Measurements from ENCODE around the gene CRIM1.

CRIM1 gene

DNA sequence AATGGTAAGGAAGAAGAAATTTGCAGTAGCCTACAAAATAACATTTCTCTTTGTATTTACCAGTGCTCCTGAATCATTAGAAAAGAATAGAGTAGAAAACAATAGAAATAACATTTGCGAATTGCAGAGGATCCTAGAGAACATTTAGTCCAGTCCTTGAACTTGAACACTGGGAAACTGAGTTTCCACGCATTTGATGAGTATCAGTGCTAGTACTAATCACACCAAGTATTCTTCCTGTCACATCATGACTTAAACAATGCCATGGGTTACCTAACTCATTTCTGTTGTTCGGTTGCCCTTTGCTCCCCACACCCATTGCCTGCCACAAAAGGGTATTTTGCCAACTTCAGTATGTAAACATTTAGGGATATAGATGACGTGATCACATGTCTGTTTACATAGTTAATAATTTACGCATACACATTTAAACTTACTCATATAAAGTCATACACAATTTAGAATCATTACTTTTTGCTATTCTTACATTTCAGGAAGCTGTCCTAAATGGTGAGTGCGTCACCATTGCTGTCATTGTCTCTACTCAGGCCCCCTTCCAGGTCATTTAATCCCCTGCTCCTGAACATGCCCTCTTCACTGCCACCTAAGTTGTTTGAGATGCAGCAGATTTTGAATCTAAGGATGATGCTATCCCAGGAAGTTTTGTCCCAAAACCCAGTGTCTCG, 42.3 kb downstream of the CRIM1 start:
- no peak for DNase-seq

DNA sequence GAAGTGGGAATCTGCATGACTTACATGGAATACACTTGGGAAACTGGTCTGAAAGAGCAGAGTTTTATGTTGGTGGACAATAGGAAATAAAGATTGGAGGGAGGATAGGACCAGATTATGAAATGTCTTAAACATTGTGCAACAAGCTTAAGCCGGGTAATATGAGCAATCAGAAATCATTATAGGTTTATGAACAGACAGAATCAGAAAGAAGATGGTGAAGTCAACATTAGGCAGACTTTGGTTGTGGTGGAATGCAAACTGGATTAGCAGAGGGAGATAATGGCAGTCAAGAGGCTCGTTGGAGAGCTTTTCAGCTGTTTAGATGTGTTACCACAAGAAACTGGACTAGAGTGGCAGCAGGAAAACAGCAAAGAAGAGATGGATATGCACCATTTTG, 43.5 kb downstream of the CRIM1 start:
- no peak for DNase-seq

DNA sequence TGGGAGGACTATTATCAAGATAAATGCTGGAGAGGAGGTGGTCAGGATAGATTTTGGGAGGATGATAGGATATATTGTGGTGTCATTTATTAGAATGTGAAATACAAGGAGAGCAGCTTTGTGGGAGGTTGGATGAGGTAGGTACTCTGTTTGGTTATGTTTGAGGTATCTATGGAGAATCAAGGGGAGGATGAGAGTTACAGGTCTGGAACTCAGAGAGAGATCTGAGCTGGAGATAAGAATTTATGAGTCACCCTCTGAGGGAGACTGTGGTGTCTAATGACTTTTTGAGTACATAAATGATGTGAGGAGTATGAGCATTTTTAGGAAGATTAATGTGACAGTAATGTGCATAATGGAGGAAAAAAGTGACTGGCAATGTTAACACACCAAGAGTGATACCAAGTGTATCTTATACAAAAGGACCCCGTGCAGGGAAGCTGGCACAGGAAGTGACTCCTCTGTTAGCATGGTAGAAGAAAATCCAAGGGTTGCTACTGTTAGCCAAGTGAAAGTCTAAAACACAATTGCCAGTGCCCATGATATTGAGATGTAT, 48.2 kb downstream of the CRIM1 start:
- DNase-seq: no peak

DNA sequence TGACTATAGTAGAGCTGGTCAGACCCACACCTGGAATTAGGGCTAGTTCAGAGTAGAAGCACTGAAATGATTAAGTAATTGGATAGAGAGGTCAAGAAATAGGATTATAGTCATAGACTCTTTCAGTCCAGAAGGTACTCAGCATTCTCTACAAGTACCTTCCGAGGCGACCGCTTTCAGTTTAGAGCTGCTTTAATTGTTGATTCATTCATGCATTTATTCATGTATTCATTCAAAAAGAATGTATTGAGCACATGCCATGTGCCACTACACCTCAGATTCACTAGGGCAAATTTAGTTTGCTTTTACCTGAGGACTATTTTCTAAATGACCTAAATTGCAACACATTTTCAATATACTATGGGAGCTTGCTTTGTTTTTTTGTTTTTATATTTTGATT, 48.7 kb downstream of the CRIM1 start:
- DNase-seq: no peak

DNA sequence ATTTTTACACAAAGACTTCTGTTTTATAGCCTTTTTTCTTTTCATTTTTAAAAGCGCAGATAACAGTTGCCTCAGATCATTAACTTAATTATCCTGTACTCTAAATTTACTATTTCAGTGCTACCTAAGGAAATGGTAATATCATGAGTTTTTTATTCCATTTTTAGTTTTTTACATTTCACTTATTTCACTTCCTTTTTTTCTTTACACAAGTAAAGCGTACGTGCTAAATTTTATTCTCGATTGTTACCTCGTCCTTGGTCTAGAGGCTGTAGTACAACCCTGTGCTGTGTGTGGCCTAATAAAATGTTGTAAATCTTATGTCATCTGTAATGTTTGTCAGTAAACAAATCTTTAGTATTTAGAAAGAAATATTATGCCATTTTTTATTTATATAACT, 49.2 kb downstream of the CRIM1 start:
- DNase-seq: no peak

DNA sequence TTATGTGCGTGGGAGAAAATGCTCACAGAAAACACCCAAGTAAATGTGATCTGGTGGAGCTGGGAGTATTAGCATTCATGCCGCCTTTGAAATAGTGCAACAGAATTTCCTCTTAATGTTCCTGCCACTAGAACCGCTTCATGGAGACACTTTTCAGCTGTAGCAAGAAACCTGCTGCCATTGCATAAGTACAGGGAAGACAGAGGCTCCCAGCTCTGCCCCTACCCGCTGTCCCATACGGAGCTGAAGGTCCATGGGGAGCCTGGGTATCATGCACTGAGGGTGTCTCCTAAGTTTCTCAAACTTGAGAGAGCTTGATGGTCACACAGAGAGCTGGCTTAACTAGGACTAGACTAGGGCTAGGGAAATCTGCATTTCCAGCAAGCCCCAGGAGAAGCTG, 49.6 kb downstream of the CRIM1 start:
- no peak for DNase-seq

DNA sequence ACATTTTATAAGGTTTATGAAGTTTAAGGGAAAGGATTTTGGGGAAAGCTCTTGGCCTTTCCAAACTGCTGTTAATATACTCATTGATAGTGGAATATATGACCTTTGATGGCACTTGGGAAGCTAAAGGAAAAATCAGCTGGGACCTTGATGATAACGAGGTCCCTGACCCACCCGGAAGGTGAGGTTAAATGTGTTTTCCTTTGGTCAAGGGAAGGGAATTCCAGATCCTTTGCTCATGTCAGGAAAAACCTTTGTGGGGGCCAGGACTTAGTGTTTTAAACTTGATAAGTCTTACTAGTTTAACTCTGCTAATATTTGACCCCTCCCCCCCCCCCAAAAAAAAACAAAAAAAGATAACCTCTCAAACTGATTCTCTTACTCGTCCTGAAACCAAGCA, 50.7 kb downstream of the CRIM1 start:
- no peak for DNase-seq

DNA sequence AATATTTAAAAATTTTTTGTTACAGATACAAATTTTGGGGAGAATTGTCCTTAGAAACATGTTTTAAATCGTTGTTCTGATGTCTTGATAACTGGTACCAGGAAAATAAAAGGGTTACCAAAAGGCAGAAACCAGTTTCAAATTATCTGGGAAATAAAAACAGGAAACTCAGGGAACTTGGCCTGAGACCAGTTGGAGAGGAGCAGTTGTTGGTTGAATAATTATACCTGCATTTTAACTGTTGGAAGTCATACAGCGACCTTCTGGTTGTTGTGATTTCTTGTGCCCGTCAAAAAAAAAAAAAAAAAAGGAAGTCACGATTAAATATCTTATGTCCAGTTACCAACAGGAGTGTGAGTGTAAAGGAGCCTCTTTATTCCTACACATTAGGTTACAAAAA, 51.8 kb downstream of the CRIM1 start:
- no peak for DNase-seq

DNA sequence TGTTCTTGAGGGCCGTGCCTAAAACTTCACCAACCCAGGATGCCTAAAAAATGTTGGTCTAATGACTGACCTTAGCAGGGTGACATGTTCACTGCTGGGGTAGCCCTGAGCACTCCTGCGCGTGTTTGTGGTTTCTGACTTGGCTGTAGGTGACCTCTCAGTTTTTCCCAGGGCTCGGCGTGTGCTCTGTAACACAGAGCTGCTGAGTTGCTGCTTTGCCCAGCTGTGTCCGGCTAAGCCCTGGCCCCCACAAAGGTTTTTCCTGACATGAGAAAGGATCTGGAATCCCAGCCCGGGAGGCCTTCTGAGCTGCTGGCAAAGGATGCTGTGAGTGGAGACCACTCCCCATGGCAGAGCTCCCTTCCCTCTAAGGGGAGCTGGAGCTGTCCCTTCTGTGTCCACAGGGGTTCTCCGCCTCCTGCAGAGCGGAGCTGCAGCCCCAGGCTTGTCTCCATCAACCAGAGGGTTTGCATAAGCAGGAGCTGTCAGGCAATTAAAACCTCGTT, 52.7 kb downstream of the CRIM1 start:
- no peak for DNase-seq

DNA sequence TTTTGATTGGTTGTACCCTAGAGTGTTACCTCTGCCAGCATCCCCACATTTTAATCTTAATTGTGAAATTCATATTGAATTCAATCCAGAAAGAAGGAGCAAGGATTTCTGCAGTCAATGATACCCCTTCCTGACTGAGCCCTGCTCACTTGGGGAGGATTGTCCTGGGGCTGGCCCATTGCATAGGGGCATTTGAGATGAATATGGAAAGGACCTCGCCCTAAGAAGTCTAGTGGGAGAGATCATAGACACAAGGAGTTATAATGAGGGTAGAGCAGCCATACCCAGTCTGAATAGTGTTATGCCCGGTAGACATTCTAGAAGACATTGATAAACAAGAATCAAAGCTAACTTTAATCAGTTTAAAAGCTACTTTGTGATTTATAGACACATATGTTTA, 53.8 kb downstream of the CRIM1 start:
- no peak for DNase-seq

DNA sequence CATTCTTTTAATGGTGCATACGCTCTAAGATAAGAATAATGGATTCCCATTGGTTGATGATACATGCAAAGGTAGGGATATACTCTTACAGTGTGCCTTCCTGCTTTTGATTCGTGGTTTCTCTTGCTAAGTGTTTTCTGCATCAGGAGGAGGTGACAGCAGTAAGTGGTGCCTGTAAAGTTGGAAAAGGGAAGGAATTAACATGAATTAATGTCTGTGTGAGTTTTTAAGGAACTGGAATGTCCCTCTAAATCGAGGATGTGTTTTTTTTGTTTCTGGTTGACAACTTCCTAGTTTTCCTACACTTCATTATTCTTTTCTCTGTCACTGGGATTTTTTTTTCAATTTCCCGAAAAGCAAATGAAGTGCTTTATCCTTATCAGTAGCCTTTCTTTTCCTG, 54.4 kb downstream of the CRIM1 start:
- DNase-seq: no peak

DNA sequence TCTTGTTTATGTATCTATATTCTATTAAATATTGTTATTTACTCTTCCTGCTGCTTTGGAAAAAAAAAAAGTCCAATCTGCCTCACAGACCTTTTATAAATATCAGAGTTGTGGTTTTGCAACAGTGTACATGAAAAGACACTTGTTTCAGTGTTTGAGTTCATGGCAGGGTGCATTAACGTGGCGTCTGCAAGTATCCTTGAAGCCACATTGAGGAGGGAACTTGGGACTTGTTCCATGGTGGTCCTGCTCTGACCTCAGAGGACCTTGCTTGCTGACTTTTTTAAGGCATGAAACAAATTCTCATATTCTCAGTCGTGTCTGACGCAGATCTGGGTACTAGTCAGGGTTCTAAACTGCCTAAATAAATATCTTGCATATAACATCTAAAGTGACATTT, 55.1 kb downstream of the CRIM1 start:
- no peak for DNase-seq

DNA sequence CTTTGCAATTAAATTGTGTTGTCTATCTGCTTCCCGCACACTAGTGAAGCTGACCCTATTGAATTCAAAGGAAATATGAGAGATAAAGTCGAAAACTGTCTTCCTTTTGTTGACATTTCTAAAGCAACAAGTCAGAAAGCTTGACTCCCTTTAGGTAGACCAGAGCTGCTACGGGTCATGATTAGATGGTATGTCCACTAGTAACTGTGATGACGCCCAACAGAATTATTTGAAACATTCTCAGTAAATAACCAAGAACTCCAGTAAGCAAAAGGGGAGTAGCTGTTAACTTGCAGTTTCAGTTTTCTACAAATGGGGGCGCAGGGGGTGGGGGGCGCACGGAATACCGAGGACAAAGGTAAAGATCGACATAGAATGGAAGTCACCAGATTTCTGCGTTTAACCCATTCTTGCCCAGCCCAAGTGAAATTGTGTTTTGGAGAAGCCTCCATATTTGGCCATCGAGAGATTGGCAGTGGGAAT, 56.4 kb downstream of the CRIM1 start:
- no peak for DNase-seq

DNA sequence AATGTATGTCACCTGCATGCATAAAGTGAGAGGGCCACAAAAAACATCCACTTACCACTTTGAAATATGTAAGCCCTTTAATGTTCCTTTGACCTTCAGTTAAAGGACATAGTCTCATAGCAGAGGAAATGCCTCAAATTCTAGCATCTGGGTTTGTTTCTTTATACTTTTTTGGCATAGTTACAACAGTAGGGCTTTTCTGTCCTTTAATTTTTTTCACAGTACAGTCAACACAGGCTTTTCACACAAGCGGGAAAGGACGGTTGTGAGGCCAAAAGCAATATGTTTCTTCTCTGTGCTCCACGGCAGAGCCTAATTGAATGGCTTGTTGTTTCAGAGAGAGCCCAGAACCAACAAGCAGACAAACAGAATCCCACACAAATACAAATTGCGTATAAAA, 57.6 kb downstream of the CRIM1 start:
- DNase-seq: no peak

DNA sequence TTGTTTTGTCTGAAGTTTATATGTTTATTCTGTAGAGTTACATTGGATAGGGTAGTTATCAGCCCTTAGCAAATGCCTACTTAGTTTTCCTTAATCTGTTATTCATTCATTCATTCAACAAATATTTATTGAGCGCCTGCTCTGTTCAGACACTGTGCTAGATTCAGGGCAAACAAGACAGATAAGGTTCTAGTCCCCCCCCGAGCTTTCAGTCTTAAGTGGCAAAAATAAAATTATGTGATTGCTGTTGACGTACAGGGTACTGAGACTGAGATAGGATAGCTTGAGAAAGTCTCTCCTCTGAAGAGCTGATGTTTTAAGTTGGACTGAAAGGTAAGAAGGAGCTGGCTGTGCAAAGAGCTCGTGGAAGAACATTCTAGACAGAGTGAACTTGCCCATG, 58.7 kb downstream of the CRIM1 start:
- no peak for DNase-seq

DNA sequence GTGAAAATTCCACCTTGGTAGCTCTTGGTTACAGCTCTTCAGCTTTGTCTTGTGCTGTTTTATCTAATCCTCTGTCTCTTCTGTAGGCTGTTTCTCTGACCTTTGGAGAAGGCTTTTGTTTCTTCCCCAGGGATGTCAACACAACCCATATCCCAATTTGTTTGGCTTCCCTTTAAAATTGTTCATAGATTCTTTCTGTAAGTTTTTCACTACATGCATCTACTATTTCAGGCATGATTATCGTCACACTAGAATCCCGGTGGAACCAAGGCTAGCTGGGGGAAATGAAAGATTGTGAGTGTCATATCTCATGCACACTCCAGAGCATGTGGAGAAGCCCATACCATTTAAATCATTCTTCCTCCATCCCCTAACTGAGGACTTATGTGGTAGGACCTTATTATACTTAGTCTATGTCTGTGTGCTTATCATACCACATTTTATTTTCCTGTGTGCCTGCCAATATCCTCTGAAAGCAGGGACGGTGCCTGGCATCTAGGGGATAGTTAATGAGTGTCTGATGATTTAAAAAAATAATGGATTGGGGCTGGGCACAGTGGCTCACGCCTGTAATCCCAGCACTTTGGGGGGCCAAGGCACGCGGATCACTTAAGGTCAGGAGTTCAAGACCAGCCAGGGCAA, 59.9 kb downstream of the CRIM1 start:
- no peak for DNase-seq

DNA sequence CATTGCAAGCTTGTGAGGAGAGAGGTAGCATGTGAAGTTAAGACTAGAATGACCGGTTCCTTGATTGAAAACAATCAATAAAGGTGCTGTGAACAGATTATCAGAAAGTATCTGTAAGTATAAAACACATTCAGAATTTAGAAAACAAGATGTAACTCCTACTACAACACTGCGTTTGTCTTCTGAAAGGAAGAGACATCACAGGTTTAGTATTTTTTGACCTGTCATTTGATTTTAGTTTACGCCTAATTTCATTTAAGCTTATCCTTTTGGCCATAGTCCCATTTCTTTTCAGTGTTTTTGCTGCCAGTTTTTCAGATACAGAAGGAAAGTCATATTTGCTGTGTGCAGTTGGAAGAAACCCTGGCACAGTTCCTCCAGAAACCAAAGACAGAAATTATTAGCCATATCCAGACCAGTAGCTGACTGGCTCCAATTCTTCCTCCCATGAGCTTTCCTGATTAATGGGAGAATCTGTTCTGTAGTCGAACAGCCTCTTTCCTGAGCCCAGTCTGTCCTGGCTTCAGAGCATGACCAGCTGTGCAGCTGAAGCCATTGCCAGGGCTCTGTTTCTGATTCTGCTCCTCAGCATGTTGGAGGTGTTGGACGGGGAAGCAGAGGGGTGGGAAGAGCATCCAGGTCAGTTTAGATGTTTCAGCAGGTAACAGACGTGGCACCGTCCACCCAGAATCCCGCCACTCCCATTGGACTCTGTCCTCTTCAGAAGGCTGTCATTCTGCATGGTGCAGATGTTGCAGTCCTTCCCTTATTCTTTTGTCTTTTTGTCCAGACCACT, 61.0 kb downstream of the CRIM1 start:
- DNase-seq: no peak

DNA sequence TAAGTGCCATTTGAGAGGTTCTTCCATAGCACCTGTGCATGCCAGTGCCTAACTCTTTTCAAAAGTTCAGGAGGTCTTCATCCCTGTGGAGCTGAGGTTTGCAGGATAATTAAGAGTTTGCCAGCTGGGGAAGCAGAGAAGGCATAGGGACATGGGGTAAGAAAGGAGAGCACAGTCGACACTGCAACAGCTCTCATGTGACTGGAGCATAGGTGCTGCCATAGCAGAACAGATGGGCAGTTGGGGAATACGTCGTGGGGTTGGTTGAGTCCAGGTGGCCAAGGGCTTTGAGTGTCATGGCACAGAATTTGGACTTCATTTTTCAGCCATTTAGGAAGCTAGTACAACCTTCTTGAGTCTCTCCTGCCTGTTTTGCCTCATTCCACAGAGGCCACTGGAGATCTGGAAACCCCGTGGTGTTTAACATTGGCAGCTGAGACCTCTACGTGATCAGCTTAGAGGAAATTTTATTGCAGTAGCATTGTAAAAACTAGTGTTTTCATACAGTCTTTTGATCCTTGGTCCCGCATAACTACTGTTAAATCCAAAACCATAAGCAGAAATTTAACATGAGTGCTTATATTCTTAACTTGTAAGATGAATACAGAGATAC, 65.1 kb downstream of the CRIM1 start:
- no peak for DNase-seq

DNA sequence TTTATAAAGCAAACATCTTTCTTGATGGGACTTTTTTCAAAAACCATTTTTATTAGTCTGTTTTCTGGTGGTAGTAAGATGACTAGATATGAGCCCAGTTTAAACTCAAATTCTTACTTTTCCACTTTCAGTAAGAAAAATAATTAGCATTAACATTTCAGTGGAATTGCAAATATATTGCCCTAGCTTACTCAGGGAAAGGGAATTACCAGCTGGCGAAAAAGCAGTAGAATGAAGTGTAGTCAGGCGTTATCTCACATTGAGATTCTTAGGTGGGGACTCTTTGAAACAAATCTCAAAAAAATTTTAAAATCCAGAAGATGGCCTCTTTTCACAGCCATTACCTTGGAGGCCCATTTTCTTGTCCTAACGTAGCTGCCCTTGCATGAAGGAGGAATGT, 65.8 kb downstream of the CRIM1 start:
- no peak for DNase-seq

DNA sequence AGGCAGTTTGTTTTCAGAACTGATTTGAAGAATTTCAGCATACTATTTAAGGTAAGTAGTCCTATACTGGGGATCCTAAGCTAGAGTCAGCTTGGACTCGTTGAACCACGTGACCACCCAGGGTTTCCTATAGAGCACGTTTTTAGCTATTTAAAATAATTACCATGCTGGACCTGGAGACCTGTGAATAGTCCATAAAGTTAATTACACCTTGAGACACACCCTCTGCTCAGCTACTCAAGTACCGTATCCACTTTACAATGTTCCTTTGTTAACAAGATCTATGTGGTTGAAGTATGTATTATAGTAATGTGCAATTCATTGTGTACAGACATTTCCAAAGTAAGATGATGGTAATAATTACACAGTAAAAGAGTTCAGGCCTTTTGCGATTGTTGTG, 67.6 kb downstream of the CRIM1 start:
- no peak for DNase-seq

DNA sequence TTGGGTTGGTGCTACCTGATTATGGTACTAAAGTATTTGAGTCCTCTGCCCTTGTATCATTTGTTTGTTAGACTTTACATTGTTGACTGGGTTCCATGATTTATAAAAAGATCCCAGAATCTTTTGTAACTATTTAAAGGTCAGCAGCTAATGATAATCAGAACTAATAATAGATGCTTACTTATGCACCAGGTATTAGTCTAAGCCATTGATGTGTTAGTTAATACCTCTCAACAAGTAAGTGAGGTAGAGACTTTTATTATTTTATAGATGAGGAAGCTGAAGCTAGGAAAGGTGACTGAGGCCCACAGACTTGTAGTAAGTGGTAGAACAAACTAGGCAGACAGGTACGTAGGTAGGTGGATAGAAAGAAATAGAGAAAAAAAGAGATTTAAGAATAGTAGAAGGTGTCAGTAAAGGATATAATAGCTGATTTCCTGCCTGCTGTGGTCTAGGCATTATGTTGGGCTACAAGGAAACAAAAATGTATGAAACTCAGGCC, 68.1 kb downstream of the CRIM1 start:
- no peak for DNase-seq

DNA sequence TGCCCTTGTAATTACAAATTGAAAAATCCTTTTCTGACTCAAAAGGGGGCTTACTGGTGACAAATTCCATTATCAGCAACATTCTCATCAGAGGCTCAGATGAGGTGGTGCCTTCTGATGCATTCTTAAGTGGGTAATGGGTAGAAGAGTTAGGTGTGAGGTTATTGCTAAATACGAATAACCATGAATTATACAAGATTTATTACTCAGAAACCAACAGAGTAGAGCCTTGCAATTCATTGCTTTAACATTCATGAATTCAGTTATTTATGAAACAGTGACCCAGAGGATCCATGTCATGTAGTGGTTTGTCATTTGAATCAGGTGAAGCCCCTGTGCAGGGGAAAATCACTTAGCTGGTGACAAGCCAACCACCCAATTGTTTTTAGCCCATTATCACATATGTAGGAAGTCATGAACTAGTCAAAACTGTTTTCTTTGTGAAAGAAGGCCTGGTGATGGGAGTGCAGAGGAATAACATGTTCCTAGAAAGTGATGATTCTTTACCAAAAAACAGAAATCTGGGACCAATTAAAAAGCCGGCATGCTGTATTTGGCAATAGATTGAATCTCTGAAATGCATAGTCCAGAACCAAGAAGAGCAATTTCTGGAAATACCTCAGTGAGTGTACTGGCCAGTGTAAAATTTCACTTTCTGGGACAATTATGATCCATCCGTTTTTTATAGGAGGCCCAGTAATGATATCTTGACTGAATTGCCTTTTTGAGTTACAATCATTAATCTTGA, 70.2 kb downstream of the CRIM1 start:
- DNase-seq: no peak
